Stimulated activated naive CD8-positive, alpha-beta T cell treated with anti-CD3 and anti-CD28 coated beads, Interleukin-15, Interleukin-2, amounts not matched to agents 100 ng/mL and 50 ng/mL, for 24 hours (primary cell): Measurements from ENCODE around the gene CDH26.

Source experiments
- H3K27ac Mint-ChIP-seq: one replicate; pipeline ENCODE4 v1.8.0; 2021; ENCODE audit warnings: mild to moderate bottlenecking, mixed read lengths
- H3K27me3 Mint-ChIP-seq: one replicate; pipeline ENCODE4 v1.8.0; 2021; ENCODE audit warnings: mixed read lengths
- H3K36me3 Mint-ChIP-seq: one replicate; pipeline ENCODE4 v1.8.0; 2021; ENCODE audit warnings: low read depth, mixed read lengths
- H3K4me1 Mint-ChIP-seq: one replicate; pipeline ENCODE4 v1.8.0; 2021; ENCODE audit warnings: low read depth, mixed read lengths
- H3K4me3 Mint-ChIP-seq: one replicate; pipeline ENCODE4 v1.8.0; 2021; ENCODE audit warnings: mild to moderate bottlenecking, mixed read lengths
- H3K9me3 Mint-ChIP-seq: one replicate; pipeline ENCODE4 v1.8.0; 2021; ENCODE audit warnings: mixed read lengths

Gene CDH26

GRCh38 chr20:59985864-59986263, 27.6 kb downstream of the CDH26 start:
- H3K27ac Mint-ChIP-seq, result no peak overlapping the region
- no peaks in the 10 kb centered on the region for H3K9me3 Mint-ChIP-seq
- H3K36me3 Mint-ChIP-seq, result no peaks in the 10 kb centered on the region
- H3K4me1 Mint-ChIP-seq, result no peaks in the 10 kb centered on the region
- H3K4me3 Mint-ChIP-seq, result no peak overlapping the region
- no peaks in the 10 kb centered on the region for H3K27me3 Mint-ChIP-seq

GRCh38 chr20:59987135-59987534, 28.9 kb downstream of the CDH26 start:
- no peaks in the 10 kb centered on the region for H3K36me3 Mint-ChIP-seq
- no peak overlapping the region for H3K27ac Mint-ChIP-seq
- H3K4me3 Mint-ChIP-seq, result no peak overlapping the region
- H3K9me3 Mint-ChIP-seq, result no peaks in the 10 kb centered on the region
- H3K4me1 Mint-ChIP-seq, result no peaks in the 10 kb centered on the region
- no peaks in the 10 kb centered on the region for H3K27me3 Mint-ChIP-seq

- H3K4me3 Mint-ChIP-seq, result no peak overlapping the region
- H3K27me3 Mint-ChIP-seq, result no peaks in the 10 kb centered on the region
- H3K9me3 Mint-ChIP-seq, result no peaks in the 10 kb centered on the region
- H3K36me3 Mint-ChIP-seq, result no peaks in the 10 kb centered on the region
- no peaks in the 10 kb centered on the region for H3K4me1 Mint-ChIP-seq
- no peak overlapping the region for H3K27ac Mint-ChIP-seq
Observed at GRCh38 chr20:59988141-59988540, 29.9 kb downstream of the CDH26 start.

- no peak overlapping the region for H3K4me3 Mint-ChIP-seq
- no peaks in the 10 kb centered on the region for H3K4me1 Mint-ChIP-seq
- peaks cover 3% of the 10 kb centered on the region for H3K27me3 Mint-ChIP-seq
Observed at GRCh38 chr20:59992526-59993084, 34.4 kb downstream of the CDH26 start.

DNA sequence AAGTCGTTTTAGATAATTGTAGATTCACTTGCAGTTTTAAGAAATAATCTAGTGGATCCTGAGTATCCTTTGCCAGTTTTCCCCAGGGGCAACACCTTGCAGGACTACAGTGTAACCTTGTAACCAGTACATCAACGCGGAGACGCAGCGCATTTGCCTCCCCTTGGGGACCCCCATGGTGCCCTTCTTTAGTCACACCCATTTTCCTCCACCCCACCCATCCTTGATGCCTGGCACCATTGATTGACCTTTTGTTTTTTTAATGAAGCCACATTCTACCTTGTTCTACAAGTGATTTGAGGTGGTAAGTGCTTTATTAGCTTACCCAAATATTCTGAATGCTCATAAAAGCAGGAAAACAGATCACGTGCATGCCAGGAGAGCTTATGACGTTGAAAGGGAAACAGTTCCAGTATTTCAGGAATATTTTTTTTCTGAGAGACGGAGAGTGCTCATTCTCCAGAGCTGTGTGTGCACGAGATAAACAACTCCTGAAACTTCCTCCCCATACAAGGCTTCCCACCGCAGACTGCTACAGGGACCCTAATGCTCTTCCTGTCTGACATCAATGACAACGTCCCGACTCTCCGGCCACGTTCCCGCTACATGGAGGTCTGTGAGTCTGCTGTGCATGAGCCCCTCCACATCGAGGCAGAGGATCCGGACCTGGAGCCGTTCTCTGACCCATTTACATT, 35.7 kb downstream of the CDH26 start:
- peaks cover 9% of the 10 kb centered on the region for H3K36me3 Mint-ChIP-seq
- no peaks in the 10 kb centered on the region for H3K4me1 Mint-ChIP-seq
- no peak overlapping the region for H3K4me3 Mint-ChIP-seq
- peaks cover 3% of the 10 kb centered on the region for H3K27me3 Mint-ChIP-seq
- H3K9me3 Mint-ChIP-seq, result no peaks in the 10 kb centered on the region
- H3K27ac Mint-ChIP-seq, result no peak overlapping the region

More at GRCh38 chr20:59992526-59993084, 34.4 kb downstream of the CDH26 start:
- Mint-ChIP-seq H3K9me3 (no peaks in the 10 kb centered on the region), H3K27ac (no peak overlapping the region), H3K36me3 (peaks cover 9% of the 10 kb centered on the region)

- Mint-ChIP-seq H3K4me1 (no peaks in the 10 kb centered on the region), H3K36me3 (peaks cover 9% of the 10 kb centered on the region), H3K27me3 (peaks cover 3% of the 10 kb centered on the region), H3K27ac (no peak overlapping the region), H3K4me3 (no peak overlapping the region), H3K9me3 (no peaks in the 10 kb centered on the region)
Observed at GRCh38 chr20:59994697-59995122, 36.5 kb downstream of the CDH26 start.

DNA sequence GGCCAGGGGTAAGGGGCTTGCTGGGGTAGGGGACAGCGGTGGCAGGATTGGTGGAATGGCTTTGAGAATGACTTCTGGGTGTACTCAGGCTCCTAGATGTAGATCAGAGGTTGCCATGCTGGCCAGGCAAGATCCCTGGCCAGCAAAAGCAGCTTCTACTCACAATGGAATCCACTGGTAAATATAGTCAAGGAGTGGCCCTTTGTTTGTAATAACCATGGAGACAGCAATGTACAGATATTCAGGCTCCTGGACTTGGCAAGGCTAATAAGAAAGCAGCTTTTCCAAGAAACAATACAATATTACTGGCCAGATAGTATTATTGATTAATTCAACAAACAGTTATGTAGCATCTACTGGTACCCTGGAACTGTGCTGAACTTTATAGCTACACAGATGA, 37.9 kb downstream of the CDH26 start:
- Mint-ChIP-seq H3K36me3 (peaks cover 9% of the 10 kb centered on the region), H3K9me3 (no peaks in the 10 kb centered on the region), H3K4me3 (no peak overlapping the region), H3K27me3 (peaks cover 3% of the 10 kb centered on the region), H3K27ac (no peak overlapping the region), H3K4me1 (no peaks in the 10 kb centered on the region)

DNA sequence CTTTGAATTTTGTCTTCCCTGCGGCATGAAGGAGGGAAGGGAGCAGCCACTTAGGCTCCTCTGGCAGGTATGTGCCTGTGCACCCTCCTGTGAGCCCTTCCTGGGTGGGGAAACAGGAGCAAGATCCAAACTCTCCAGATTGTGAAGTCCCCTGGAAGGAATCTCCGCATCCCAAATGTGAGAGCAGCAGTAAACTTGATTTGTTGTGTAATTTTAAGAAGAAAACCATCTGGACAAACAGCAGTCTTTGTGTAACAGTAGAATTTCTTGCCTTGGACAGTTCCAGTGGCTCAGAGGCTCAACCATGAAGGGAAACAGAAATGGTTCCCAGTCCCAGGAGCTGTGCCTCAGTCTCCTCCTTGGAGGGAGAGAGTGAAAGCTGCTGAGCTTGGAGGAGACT, 39.7 kb downstream of the CDH26 start:
- no peaks in the 10 kb centered on the region for H3K9me3 Mint-ChIP-seq
- peaks cover 3% of the 10 kb centered on the region for H3K27me3 Mint-ChIP-seq
- H3K27ac Mint-ChIP-seq, result no peak overlapping the region
- peaks cover 9% of the 10 kb centered on the region for H3K36me3 Mint-ChIP-seq
- H3K4me1 Mint-ChIP-seq, result no peaks in the 10 kb centered on the region
- no peak overlapping the region for H3K4me3 Mint-ChIP-seq

GRCh38 chr20:59999502-59999901, 41.3 kb downstream of the CDH26 start:
- Mint-ChIP-seq H3K4me3 (no peak overlapping the region), H3K4me1 (no peaks in the 10 kb centered on the region), H3K36me3 (peaks cover 6% of the 10 kb centered on the region), H3K27me3 (no peaks in the 10 kb centered on the region), H3K27ac (no peak overlapping the region), H3K9me3 (no peaks in the 10 kb centered on the region)

GRCh38 chr20:60000271-60001042, 42.2 kb downstream of the CDH26 start:
- Mint-ChIP-seq H3K27ac (no peak overlapping the region), H3K4me1 (no peaks in the 10 kb centered on the region), H3K27me3 (no peaks in the 10 kb centered on the region), H3K36me3 (peaks cover 6% of the 10 kb centered on the region), H3K9me3 (no peaks in the 10 kb centered on the region), H3K4me3 (no peak overlapping the region)

DNA sequence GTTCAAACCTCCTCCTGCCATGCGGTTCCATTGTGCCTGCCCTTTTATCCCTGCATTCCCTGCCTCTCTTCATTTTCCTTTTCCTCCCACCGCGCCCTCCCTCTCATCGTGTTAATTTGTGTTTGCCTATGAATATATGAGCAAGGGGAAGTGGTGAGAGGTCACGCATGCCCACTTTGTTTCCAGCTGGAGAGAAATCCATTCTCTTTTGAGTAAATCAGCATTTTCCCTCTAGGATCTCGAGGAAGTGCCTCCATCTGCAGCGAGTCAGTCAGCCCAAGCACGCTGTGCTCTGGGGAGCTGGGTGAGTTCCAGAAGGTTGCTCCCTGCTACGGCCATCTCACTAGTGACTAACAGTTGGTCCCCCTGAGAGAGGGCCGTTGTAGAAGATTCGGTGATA, 42.9 kb downstream of the CDH26 start:
- Mint-ChIP-seq H3K27ac (no peak overlapping the region), H3K4me1 (no peaks in the 10 kb centered on the region), H3K9me3 (no peaks in the 10 kb centered on the region), H3K27me3 (no peaks in the 10 kb centered on the region), H3K36me3 (peaks cover 6% of the 10 kb centered on the region), H3K4me3 (no peak overlapping the region)

- Mint-ChIP-seq H3K27ac (no peak overlapping the region), H3K9me3 (no peaks in the 10 kb centered on the region), H3K4me1 (no peaks in the 10 kb centered on the region), H3K27me3 (no peaks in the 10 kb centered on the region), H3K36me3 (no peaks in the 10 kb centered on the region), H3K4me3 (no peak overlapping the region)
Observed at GRCh38 chr20:60003776-60004175, 45.6 kb downstream of the CDH26 start.

- H3K27me3 Mint-ChIP-seq, result no peaks in the 10 kb centered on the region
- H3K9me3 Mint-ChIP-seq, result no peaks in the 10 kb centered on the region
- no peak overlapping the region for H3K27ac Mint-ChIP-seq
- no peaks in the 10 kb centered on the region for H3K36me3 Mint-ChIP-seq
- H3K4me3 Mint-ChIP-seq, result no peak overlapping the region
- peaks cover 10% of the 10 kb centered on the region for H3K4me1 Mint-ChIP-seq
Observed at GRCh38 chr20:60006261-60006660, 48.0 kb downstream of the CDH26 start.

DNA sequence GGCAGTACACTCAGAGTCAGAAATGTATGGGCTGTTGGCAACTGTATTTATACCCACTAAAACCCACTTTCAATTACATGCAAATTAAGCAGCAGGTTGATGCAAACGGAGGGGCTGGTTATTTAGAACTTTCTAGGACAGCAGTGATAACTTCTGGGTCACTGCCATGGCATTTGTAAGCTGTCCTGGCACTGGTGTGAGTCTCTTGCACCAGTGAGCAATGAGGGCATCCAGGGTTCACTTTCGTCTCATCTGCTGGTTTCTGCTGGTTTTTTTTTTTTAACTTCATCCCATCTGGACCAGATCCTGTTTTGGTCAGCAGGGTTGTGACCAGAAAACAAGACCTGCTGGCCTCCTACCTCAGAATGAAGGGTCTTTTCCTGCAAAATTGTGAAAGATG, 49.2 kb downstream of the CDH26 start:
- no peaks in the 10 kb centered on the region for H3K27me3 Mint-ChIP-seq
- H3K9me3 Mint-ChIP-seq, result no peaks in the 10 kb centered on the region
- H3K4me1 Mint-ChIP-seq, result peaks cover 22% of the 10 kb centered on the region
- no peak overlapping the region for H3K4me3 Mint-ChIP-seq
- no peak overlapping the region for H3K27ac Mint-ChIP-seq
- no peaks in the 10 kb centered on the region for H3K36me3 Mint-ChIP-seq

- Mint-ChIP-seq H3K4me3 (no peak overlapping the region), H3K4me1 (peaks cover 27% of the 10 kb centered on the region), H3K27me3 (no peaks in the 10 kb centered on the region), H3K36me3 (no peaks in the 10 kb centered on the region), H3K27ac (no peak overlapping the region), H3K9me3 (no peaks in the 10 kb centered on the region)
Observed at GRCh38 chr20:60008130-60008808, 50.0 kb downstream of the CDH26 start.
